Mucosa of rectum (tissue), 2 donors: ENCODE data around the gene PFKFB2.

Experiments used
- H3K27ac ChIP-seq, 2 donors: one replicate each; pipeline ENCODE4 v1.7.0; 2013; ENCODE audit warnings: inconsistent platforms in 2 of 2, low read depth in 2 of 2, low read length in 2 of 2
- H3K27me3 ChIP-seq, 2 donors: one replicate each; pipeline ENCODE4 v1.7.0; 2013; ENCODE audit warnings: low read length in 2 of 2; ENCODE audit not compliant: control insufficient read depth in 2 of 2, insufficient read depth in 2 of 2
- H3K36me3 ChIP-seq, 2 donors: one replicate each; pipeline ENCODE4 v1.7.0; 2013; ENCODE audit warnings: low read length in 2 of 2; ENCODE audit not compliant: control insufficient read depth in 2 of 2, insufficient read depth in 2 of 2
- H3K4me1 ChIP-seq, 2 donors: one replicate each; pipeline ENCODE4 v1.7.0; 2013; ENCODE audit warnings: low read length in 2 of 2, mild to moderate bottlenecking in 1 of 2; ENCODE audit not compliant: control insufficient read depth in 2 of 2, insufficient read depth in 2 of 2
- H3K4me3 ChIP-seq, 2 donors: one replicate each; pipeline ENCODE4 v1.7.0; 2013; ENCODE audit warnings: low read length in 2 of 2
- H3K9ac ChIP-seq, 2 donors: one replicate each; pipeline ENCODE4 v1.7.0; 2013; ENCODE audit warnings: low read length in 2 of 2, low read depth in 1 of 2, mild to moderate bottlenecking in 1 of 2
- H3K9me3 ChIP-seq, 2 donors: one replicate each; pipeline ENCODE4 v1.7.0; 2013; ENCODE audit warnings: low read length in 2 of 2; ENCODE audit not compliant: control insufficient read depth in 2 of 2
- donor health status: healthy.
- donor health status: Normal muscosa, but diverticular disease.

PFKFB2 gene

DNA sequence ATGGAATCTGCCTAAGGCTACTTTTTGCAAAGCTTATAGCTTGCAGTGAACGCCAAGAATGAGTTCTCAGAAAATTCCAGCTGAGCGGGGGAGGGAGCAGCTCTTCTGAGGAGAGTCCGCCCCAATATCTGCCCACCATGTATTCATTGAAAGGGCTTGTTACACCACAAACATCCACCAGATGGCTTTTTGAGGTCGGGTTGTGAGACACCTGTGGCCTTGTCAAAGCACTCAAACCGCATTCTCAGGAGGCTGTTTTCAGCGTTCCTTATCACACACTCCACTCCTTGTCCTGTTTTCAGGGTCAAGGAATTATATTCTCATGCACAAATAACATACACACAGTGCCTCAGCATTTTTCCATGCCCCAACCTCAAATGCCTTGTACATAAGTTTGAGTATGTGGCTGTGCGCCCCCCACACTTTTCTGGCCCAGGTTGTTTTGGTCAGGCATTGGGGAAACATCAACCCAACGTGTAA lies 31.7 kb downstream of the PFKFB2 start:
- no peak overlapping the region for H3K4me3 ChIP-seq
- H3K27me3 ChIP-seq, result no peaks in the 10 kb centered on the region
- peaks cover 2 to 6% of the 10 kb centered on the region in 2 donors for H3K36me3 ChIP-seq
- no peak overlapping the region for H3K9ac ChIP-seq
- no peaks in the 10 kb centered on the region for H3K9me3 ChIP-seq
- no peak overlapping the region for H3K27ac ChIP-seq
- H3K4me1 ChIP-seq, result peaks cover 0 to 14% of the 10 kb centered on the region in 2 donors

- Histone ChIP-seq H3K9me3 (no peaks in the 10 kb centered on the region), H3K9ac (no peak overlapping the region), H3K27me3 (no peaks in the 10 kb centered on the region), H3K4me1 (peaks cover 0 to 14% of the 10 kb centered on the region in 2 donors), H3K4me3 (no peak overlapping the region), H3K36me3 (no peaks in the 10 kb centered on the region), H3K27ac (no peak overlapping the region)
Observed at GRCh38 chr1:207085887-207086286, 32.8 kb downstream of the PFKFB2 start.

GRCh38 chr1:207088161-207088560 lies 35.1 kb downstream of the PFKFB2 start:
- Histone ChIP-seq H3K36me3 (no peaks in the 10 kb centered on the region), H3K4me3 (no peak overlapping the region), H3K27me3 (no peaks in the 10 kb centered on the region), H3K9ac (no peak overlapping the region), H3K4me1 (peaks cover 0 to 14% of the 10 kb centered on the region in 2 donors), H3K9me3 (no peaks in the 10 kb centered on the region), H3K27ac (no peak overlapping the region)

DNA sequence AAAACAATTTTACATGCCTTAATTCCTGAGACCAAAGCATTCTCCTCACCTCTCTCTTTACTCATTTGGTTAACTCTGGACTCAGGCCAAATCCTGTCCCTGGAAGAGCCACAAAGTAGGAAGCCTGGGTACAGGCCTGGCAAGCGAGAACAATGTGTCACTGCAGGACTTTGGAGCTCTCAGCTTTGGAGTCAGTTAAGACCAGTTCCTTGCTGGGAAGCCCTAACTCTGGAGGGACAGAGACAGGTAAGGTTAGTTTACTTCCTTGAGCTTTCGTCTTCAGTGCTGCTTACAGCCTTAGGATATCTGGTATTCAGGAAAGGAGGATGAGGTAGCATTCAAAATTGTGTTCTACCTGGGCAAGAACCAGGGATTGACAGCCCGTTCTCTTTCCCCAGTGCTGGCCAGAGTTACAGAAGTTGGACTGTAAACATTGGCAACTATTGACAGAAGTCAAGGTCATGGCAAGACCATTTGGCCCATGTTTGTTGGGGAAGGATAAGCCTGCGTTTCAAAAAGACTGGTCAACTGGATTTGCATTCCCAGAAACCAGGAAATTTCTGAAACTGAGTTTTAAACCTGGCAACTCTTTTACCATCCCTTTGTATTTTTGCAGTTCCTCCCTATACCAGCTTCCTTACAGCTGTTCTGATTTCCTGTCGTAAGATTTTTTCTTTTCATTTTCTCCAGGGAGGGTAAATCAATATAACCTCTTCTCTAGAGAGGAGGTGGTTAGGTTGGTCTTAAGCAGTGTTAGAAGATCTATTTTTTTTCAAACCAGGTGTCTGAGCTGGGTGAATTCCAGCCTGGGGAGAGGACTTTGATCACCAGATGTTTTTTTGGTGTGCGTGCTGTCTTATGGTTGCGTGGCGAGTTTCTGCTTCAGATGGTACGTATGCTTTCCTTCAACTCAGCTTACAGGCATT lies 35.9 kb downstream of the PFKFB2 start, which contains the start of gene C4BPB:
C4BPB (plus strand) TSS at position 160 of the 926 bp plus-strand sequence; CDS start at position 832, 672 bp downstream.
- no peaks in the 10 kb centered on the region for H3K36me3 ChIP-seq
- H3K4me1 ChIP-seq, result peaks cover 0 to 14% of the 10 kb centered on the region in 2 donors
- no peaks in the 10 kb centered on the region for H3K27me3 ChIP-seq
- peak within 1 kb of the TSS in 1 of 2 donors; percentile 14 for H3K9ac ChIP-seq
- peak within 1 kb of the TSS; percentile 69 to 70 for H3K27ac ChIP-seq
- H3K4me3 ChIP-seq, result peak within 1 kb of the TSS; percentile 20 to 28
- H3K9me3 ChIP-seq, result no peaks in the 10 kb centered on the region

DNA sequence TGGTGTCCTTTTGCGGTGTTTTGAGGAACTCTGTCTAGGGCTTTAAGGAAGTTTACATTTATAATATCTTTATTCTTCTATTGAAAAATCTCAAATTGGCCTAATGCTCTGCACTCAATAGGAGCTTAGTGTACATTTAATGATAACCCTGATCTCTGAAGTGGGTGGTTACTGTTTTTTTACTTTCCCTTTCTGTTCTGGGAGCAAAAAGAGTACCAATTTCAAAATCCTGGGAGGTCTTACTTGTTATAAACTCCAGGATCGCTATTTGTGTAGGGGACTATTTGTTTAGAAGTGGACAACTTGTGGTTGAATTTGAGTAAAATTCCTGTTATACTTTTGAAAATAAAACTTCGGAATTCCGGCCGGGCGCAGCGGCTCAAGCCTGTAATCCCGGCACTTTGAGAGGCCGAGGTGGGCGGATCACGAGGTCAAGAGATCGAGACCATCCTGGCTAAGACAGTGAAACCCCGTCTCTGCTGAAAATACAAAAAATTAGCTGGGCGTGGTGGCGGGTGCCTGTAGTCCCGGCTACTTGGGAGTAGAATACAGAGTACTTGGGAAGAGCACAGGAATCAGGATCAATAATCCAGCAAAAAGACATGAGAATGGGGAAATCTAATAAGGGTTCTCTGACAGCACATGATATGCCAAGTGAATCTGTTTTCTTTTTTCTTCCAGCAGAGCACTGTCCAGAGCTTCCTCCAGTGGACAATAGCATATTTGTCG lies 36.7 kb downstream of the PFKFB2 start:
- Histone ChIP-seq H3K36me3 (no peaks in the 10 kb centered on the region), H3K4me3 (peak overlapping the region in 1 of 2 donors; percentile 20), H3K27me3 (no peaks in the 10 kb centered on the region), H3K9ac (no peak overlapping the region), H3K9me3 (no peaks in the 10 kb centered on the region), H3K27ac (peak overlapping the region in 1 of 2 donors; percentile 70), H3K4me1 (peaks cover 0 to 14% of the 10 kb centered on the region in 2 donors)

DNA sequence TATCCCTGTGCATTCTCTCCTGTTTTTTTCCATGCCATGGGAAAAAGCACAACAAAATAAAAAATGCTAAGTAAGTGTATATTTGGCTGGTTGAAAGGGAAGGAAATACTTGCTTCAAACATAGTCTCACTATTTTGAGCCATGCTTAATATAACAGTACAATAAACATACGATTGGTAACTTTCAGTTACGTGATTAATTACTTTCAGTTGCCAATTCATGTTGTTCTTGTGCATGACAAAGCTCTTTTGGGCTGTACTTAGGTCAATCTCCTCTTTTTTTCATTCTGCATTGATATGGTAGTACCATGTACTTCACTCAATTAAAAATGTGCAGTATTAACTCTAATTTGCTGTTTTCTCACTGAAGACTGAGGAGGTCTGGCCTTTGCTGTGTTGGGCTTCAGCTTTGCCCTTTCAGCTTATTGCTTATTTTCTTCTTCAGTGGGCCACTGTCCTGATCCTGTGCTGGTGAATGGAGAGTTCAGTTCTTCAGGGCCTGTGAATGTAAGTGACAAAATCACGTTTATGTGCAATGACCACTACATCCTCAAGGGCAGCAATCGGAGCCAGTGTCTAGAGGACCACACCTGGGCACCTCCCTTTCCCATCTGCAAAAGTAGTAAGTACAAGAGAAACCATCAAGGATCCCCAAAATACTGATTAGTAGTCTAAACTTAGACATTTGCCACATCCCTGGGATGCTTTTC lies 38.3 kb downstream of the PFKFB2 start:
- Histone ChIP-seq H3K9ac (no peak overlapping the region), H3K9me3 (no peaks in the 10 kb centered on the region), H3K27ac (no peak overlapping the region), H3K36me3 (no peaks in the 10 kb centered on the region), H3K27me3 (no peaks in the 10 kb centered on the region), H3K4me1 (peaks cover 0 to 14% of the 10 kb centered on the region in 2 donors), H3K4me3 (no peak overlapping the region)

DNA sequence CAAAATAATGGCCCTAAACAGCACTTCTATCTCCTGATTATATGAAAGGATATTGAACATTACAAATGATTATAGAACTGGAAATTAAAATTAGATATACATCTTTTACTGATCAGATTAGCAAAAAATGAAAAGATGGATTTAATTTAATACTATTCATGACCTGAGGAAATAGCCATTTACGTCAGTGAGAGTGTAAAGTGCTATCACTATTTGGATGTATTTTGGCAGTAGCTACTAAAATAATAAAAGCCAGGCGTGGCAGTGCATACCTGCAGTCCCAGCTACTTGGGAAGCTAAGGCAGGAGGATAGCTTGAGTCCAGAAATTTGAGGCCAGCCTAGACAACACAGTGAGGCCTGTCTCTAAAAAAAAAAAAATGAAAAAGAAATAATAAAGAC lies 40.9 kb downstream of the PFKFB2 start:
- Histone ChIP-seq H3K4me1 (peaks cover 0 to 5% of the 10 kb centered on the region in 2 donors), H3K36me3 (no peaks in the 10 kb centered on the region), H3K9ac (no peak overlapping the region), H3K27me3 (no peaks in the 10 kb centered on the region), H3K9me3 (no peaks in the 10 kb centered on the region), H3K4me3 (no peak overlapping the region), H3K27ac (no peak overlapping the region)

GRCh38 chr1:207097871-207098324 lies 44.8 kb downstream of the PFKFB2 start:
- H3K27me3 ChIP-seq, result no peaks in the 10 kb centered on the region
- H3K27ac ChIP-seq, result no peak overlapping the region
- H3K36me3 ChIP-seq, result no peaks in the 10 kb centered on the region

DNA sequence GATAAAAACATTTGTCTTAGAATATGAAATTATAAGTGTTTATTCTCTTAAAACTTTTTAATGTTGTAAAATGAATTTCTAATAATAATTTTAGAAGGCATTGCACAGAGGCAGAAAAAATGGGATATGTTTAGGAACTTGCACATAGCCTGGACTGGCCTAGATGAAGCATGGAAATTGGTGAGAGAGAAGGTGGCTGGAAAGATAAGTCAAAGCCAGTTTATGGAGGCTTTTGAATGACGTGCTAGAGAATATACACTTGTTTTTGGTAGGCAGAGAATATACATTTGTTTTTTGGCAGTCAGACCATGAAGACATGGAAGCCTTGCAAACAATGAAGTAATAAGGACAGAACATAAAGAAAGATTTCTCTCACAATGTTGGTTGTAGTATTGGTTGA lies 48.6 kb downstream of the PFKFB2 start:
- Histone ChIP-seq H3K9me3 (no peaks in the 10 kb centered on the region), H3K4me3 (no peak overlapping the region)

More at GRCh38 chr1:207097871-207098324, 44.8 kb downstream of the PFKFB2 start:
- H3K9ac ChIP-seq, result no peak overlapping the region
- H3K4me1 ChIP-seq, result no peaks in the 10 kb centered on the region
- no peaks in the 10 kb centered on the region for H3K9me3 ChIP-seq
- no peak overlapping the region for H3K4me3 ChIP-seq

More for the DNA sequence above, 48.6 kb downstream of the PFKFB2 start:
- no peaks in the 10 kb centered on the region for H3K4me1 ChIP-seq
- H3K27ac ChIP-seq, result no peak overlapping the region
- no peaks in the 10 kb centered on the region for H3K36me3 ChIP-seq
- H3K9ac ChIP-seq, result no peak overlapping the region
- H3K27me3 ChIP-seq, result no peaks in the 10 kb centered on the region
